Epithelial cell of proximal tubule (primary cell): ENCODE data around the gene SLC17A3. TPM values are rescaled to one million over a fixed set of nuclear protein-coding genes. Genes with fewer than 3 reads are reported as not detected.
A peak's percentile ranks its signal among the peaks of the same experiment; 100 is the strongest.

ENCODE experiments used
- DNase-seq: peaks from one replicate; pipeline ENCODE4 v3.0.0-alpha.2; 2011; ENCODE audit warnings: low read depth
- H3K4me3 ChIP-seq: 2 replicates; pipeline ENCODE4 v1.5.1; 2011; ENCODE audit warnings: low read depth, mild to moderate bottlenecking, low read length
- total RNA-seq: library from RNA; depleted of rRNA; stranded (reverse); fragments of >200 nt; gene quantifications from 2 replicates; pipeline ENCODE4 v1.2.3, GENCODE V29; 2015
- TF ChIP-seq, protein P1 (sequence below): conservative IDR thresholded peaks from 2 replicates; pipeline ENCODE4 v1.5.1; 2012; ENCODE audit warnings: low read depth, mild to moderate bottlenecking, low read length

The SLC17A3 gene, protein sequence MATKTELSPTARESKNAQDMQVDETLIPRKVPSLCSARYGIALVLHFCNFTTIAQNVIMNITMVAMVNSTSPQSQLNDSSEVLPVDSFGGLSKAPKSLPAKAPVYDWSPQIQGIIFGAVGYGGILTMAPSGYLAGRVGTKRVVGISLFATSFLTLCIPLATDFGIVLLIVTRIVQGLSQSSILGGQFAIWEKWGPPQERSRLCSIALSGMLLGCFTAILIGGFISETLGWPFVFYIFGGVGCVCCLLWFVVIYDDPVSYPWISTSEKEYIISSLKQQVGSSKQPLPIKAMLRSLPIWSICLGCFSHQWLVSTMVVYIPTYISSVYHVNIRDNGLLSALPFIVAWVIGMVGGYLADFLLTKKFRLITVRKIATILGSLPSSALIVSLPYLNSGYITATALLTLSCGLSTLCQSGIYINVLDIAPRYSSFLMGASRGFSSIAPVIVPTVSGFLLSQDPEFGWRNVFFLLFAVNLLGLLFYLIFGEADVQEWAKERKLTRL
- not detected in 2 replicates for total RNA-seq

DNA sequence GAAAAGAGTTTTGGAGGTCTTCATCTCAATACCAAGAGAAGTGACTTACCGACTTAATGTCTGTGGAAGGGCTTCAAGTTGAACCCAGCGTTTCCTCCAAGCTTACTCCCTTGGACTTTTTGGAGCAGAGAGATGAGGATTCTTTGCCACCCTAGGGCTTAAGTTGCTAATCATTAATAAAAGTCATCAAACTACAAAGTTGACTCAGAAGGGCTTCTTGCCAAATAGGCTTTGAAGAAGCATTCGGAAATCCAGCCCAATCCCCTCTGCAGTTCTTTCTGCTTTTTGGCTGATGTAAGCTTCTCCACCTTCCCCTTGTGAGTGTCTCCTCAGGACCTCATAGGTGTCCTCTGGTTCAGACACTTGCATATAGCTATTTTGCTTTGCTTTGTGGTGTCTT, at the start of gene SLC17A3:
SLC17A3 (minus strand) TSS at position 126 of the 400 bp plus-strand sequence. CDS start 5,856 bp downstream, outside the sequence.
- DNase-seq = no peak
- TF ChIP-seq, protein P1, sequence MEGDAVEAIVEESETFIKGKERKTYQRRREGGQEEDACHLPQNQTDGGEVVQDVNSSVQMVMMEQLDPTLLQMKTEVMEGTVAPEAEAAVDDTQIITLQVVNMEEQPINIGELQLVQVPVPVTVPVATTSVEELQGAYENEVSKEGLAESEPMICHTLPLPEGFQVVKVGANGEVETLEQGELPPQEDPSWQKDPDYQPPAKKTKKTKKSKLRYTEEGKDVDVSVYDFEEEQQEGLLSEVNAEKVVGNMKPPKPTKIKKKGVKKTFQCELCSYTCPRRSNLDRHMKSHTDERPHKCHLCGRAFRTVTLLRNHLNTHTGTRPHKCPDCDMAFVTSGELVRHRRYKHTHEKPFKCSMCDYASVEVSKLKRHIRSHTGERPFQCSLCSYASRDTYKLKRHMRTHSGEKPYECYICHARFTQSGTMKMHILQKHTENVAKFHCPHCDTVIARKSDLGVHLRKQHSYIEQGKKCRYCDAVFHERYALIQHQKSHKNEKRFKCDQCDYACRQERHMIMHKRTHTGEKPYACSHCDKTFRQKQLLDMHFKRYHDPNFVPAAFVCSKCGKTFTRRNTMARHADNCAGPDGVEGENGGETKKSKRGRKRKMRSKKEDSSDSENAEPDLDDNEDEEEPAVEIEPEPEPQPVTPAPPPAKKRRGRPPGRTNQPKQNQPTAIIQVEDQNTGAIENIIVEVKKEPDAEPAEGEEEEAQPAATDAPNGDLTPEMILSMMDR = no peak

DNA sequence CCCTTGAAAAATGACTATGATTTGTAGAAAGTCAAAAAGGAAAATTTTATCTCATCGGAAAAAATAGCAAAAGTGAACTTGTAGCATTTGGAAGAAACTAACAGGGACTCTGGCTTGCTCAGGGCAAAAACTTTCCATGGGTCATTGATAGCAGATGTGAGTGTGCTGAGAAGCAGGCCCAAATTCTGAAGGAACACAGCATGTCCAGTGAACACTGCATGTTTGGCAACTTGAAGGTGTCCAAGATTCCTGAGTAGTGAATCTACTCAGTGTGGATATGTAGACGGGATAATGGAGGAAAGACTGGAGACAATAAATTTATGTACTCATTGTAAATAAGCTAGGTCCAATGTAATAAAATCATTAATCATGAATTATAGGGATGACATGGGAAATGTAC, 48.3 kb upstream of the SLC17A3 start:
- H3K4me3 ChIP-seq = no peak overlapping the region
- DNase-seq = no peak
- TF ChIP-seq, protein P1 = no peak

More for the DNA sequence above, at the start of gene SLC17A3:
- H3K4me3 ChIP-seq = peak within 1 kb of the TSS; percentile 51

DNA sequence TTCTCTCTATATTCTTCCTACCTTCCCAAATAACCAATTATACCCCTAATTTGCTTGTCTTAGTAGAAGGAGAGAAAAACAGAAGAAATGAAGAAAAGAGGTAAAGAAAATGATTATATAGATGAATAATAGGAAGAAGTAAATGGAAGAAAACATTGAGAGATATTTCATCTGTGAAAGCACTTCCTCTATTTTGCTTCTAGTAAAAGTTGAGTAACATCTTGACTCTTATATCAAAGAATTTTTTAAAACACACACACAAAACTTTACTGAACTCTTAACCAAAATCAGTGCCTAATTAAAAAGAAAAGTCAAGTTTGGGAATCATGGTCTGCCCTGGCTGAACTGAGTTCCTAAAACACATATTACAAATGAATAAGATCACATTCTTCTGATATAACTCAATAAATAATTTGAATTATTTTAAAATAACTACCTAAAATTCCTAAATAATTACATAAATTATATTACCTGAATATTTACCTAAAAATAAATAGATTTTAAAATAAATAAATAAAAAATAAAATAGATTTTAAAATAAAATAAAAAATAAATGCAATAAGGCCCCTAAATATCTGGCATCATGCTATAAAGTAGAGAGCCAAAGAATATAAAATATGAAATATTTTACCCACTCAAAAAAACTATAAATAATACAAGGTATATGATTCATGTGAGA, 47.6 kb upstream of the SLC17A3 start:
- TF ChIP-seq, protein P1 = no peak
- no peak for DNase-seq
- H3K4me3 ChIP-seq = no peak overlapping the region

DNA sequence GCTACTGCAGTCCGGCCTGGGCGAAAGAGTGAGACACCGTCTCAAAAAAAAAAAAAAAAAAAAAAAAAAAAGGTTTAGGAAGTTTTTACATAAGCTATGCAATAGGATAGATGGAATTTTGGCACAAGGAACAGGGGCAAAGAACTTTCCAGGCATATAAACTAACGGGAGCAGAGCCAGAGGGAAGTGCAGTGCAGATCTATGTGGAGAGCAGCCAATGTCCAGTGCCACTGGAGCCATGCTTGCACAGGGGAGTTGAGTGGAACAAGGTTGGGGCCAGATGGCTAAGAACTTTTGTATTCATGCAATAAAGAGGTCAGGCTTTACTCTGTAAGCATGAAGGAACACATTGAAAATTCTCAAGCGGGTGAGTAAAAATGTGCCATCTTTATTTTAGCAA, 45.6 kb upstream of the SLC17A3 start:
- DNase-seq = no peak
- no peak overlapping the region for H3K4me3 ChIP-seq
- TF ChIP-seq, protein P1 = no peak

DNA sequence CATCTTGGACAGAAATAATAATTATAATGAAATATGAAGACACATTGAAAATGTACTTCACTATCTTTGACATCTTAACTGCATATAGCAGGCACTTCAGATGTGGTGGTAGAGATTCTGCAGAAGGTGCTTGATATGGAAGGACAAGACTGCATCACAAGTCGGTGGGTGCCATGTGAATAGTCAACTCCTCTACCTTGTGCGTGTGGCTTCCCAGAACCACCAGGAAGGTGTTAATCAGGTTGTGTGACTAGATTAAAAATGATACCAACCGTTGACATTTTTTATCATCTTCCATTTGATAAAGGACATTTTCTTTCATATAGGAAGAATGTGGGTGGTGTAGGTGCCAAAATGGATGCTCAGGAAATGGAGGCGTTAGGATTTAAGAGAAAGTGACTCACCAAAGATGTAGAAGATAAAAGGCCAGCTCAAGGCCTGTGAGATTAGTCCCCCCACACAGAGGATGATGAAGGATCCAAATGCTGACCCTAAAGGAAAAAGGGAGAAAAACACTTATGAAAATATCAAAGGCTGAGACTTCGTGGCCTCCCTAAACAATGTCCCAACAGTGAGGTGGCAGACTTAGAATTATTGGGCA, 44.1 kb upstream of the SLC17A3 start:
- TF ChIP-seq, protein P1 = no peak

DNA sequence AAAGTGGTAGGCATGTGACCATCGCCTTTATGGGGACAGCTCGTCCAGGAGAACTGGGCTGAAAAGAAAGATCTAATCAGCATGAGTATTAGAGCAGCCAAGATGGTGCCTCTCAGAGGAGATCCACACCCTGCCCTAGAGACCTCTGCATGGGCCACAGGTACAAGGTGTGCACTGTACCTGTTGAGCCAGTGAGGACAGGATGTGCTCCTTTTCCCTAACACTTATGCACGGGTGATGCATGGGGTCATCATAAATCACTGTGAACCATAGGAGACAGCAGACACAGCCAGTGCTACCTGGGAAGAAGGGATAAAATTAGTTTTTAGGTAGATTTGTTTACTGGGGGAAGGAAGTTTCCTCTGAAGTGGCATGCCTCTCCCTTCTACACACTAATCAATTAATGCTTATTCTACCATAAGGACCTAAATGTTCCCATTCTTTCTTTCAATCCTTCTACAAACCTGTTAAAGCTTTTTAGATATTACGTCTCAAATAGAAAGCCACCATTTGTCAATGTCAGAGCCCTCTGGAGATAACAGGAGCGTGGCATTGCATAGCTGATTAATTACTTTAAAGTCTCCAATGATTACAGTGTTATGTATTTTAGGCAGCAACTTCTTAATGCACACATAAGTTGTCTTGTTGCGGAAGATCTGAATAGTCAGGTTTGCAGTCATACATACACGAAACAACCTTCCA, 42.9 kb upstream of the SLC17A3 start:
- DNase-seq = no peak
- TF ChIP-seq, protein P1 = no peak
- no peak overlapping the region for H3K4me3 ChIP-seq

More for the DNA sequence above, 44.1 kb upstream of the SLC17A3 start:
- no peak overlapping the region for H3K4me3 ChIP-seq
- DNase-seq = no peak
